Measurements from ENCODE around the gene TEX50.
"Not testable (repeated sequence)": the region's sequence is repeated elsewhere in the genome, so short reads cannot be mapped to it uniquely, and the experiment has no call there.

Gene TEX50

DNA sequence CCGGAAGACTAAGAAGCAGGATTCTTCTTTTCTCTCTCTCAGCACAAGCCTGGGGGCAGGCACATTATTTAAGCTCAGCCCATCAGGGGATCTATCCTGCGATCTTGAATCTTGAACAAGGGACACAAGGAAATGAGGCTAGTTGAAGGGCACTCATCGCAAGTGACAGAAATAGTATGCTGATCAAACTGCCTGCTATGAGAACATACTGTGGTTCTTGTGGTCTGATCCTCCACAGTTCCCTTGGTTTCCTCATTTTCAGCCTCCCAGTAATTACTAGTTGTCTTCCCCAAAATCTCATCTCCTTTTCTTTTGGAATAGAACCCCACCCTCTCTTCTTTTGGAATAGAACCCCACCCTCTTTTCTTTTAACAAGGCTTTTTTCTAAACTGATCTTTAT, 28.0 kb downstream of the TEX50 start:
- no peak for DNase-seq (ENCODE audit: low read depth)

DNA sequence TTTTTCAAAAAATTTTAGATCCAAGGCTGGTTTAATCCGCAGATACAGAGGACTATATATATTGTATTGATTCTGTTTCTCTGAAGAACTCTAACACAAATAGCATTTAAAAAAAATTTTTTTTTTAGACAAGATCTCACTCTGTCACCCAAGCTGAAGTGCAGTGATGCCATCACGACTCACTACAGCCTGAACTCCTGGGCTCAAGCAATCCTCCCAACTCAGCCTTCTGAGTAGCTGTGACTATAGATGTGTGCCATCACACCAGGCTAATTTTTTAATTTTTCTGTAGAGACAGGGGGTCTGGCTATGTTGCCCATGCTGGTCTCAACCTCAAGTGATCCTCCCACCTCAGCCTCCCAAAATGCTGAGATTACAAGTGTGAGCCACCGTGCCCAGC, 31.5 kb downstream of the TEX50 start:
- DNase-seq (ENCODE audit: low read depth), result no peak

DNA sequence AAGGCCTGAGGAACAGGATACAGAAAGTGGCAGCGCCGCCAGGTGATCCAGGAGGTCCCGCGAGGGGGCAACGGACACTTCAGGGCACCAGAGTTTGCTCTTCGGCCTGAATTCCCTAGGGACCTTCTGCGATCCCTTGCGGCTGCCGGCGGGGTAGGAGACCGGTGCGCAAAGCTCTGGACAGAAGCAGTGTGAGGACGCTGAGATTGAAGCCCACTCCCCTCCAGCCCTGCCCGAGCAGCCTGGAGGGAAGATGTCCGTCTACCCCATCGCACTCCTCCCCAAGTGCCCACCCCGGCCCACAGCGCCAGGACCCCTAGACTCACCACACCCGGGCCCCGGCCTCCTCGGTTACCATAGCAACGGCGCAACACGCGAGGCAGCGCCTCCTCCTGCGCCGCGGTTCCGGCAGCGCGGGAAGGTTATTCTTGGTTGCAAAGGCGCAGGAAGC, 34.4 kb downstream of the TEX50 start, which contains the start of gene ANKRD45:
Gene ANKRD45 (minus strand): TSS at position 361 of the 451 bp plus-strand sequence. CDS start 10,433 bp downstream, outside the sequence.
- no peak for DNase-seq (ENCODE audit: low read depth)

DNA sequence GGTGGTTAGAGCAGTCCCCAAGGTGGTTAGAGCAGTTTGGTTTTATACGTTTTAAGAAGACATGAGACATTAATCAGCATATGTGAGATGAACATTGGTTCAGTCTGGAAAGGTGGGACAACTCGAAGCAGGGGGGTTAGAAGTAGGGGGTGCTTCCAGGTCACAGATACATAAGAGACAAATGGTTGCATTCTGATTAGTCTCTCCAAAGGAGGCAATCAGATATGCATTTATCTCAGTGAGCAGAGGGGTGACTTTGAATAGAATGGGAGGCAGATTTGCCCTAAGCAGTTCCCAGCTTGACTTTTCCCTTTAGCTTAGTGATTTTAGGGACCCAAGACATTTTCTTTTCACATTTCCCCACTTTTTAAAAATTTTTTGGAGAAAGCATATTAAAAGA, 39.4 kb downstream of the TEX50 start:
- DNase-seq (ENCODE audit: low read depth), result not testable (repeated sequence)

DNA sequence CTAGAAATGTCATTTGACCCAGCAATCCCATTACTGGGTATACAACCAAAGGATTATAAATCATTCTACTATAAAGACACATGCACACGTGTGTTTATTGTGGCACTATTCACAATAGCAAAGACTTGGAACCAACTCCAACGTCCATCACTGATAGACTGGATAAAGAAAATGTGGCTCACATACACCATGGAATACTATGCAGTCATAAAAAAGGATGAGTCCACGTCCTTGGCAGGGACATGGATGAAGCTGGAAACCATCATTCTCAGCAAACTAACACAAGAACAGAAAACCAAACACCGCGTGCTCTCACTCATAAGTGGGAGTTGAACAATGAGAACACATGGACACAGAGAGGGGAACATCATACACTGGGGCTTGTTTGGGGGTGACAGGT, 45.0 kb downstream of the TEX50 start:
- DNase-seq (ENCODE audit: low read depth), result not testable (repeated sequence)

DNA sequence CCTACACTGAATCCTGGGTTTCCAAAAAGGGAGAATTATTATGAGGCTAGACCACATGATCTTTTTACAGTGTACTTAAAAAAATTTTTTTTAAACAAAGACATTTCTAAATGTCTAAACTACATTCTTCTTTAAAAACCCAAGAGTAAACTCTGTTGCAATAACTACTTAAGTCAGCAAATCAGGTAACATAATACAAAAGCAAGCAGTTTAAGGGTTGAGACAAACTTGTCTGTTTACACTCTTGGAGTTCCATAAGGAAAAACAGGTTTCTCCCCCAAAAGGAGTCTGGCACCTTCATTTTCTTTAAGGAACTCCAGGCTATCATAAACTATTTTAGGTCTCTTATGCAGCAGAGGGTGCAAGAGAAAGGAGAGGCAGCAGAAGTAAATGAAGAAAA, 47.0 kb downstream of the TEX50 start:
- DNase-seq (ENCODE audit: low read depth), result no peak

DNA sequence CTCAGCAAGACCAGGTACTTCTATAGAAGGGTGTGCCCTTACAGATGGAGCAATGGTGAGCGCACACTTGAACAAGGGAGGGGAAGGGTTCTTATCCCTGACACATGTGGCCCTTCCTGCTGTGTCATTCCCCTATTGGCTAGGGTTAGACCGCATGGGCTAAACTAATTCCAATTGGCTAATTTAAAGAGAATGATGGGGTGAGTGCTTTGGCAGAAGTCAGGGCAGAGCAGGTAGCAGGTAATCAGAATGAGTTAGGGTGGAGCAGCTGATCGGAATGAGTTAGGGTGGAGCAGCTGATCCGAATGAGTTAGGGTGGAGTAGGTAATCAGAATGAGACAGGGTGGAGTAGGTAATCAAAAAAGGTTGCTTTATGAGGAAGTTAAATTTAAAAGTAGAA, 48.7 kb downstream of the TEX50 start:
- DNase-seq (ENCODE audit: low read depth), result not testable (repeated sequence)

DNA sequence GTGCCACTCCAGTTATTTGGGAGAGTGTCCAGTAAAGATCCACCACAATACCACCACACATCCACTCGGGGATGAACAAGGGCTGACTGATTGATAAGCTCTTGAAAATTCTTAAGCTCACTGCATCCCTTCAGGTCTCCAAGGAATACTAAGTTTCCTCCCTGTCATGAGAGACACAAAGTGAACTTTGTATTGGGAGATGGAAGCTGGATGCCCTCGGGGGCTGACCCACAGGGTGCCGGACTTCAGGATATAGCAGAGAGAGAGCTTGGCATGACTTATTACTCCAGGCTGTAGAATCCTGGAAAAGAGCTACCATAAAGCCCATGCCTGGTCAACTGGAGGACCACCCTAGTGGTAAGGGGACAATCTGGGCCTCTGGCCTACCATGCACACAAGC, 50.0 kb downstream of the TEX50 start:
- DNase-seq (ENCODE audit: low read depth), result not testable (repeated sequence)

Data from activated T-helper 1 cell treated with Interleukin-2 at 50 U/mL for 16 hours (primary cell).